IMR-90 (cell line): ENCODE measurements around the gene NFATC3. TPM values are rescaled to one million over a fixed set of nuclear protein-coding genes. Genes with fewer than 3 reads are reported as not detected.

Experiments used
- ATAC-seq: fragments of 200-7000 bp; cut with Tn5 transposase; 2 replicates; pipeline ENCODE4 v1.9.1; 2020; ENCODE audit warnings: low read depth, mild to moderate bottlenecking, moderate library complexity
- BruUV-seq: library from RNA; stranded (reverse); fragments of 400-500 nt; replicated peaks from 2 replicates; lab custom pipeline; 2021; lab: Mats Ljungman, UMichigan
- CTCF ChIA-PET: fragments of 300-600 bp; formaldehyde crosslinking; extraction: SDS; loops from one replicate; lab custom pipeline; 2021; ENCODE audit warnings: antibody characterized with exemption; lab: Yijun Ruan, JAX
- POLR2A ChIA-PET: fragments of 300-600 bp; sonication (Branson Sonifier 250); formaldehyde crosslinking; loops from one replicate; lab custom pipeline; 2022; ENCODE audit warnings: antibody characterized with exemption; ENCODE audit not compliant: unreplicated experiment; lab: Charles Lee
- DNase-seq: peaks from one replicate; pipeline ENCODE4 v3.0.0; 2013
- H2AFZ ChIP-seq: replicated peaks from 2 replicates; pipeline ENCODE3; 2013; ENCODE audit warnings: low read length, mild to moderate bottlenecking; ENCODE audit not compliant: poor library complexity
- H2AK5ac ChIP-seq: 2 replicates; pipeline ENCODE4 v1.6.1; 2013; ENCODE audit warnings: low read depth, low read length, inconsistent platforms
- H2AK9ac ChIP-seq: replicated peaks from 2 replicates; pipeline ENCODE3; 2013; ENCODE audit warnings: mild to moderate bottlenecking, low read depth, low read length, moderate library complexity; ENCODE audit not compliant: poor library complexity
- H2BK120ac ChIP-seq: 2 replicates; pipeline ENCODE4 v1.6.1; 2013; ENCODE audit warnings: low read depth, low read length, inconsistent platforms
- H2BK15ac ChIP-seq: 3 replicates; pipeline ENCODE4 v1.6.1; 2013; ENCODE audit warnings: low read depth, low read length, inconsistent platforms
- H2BK20ac ChIP-seq: 2 replicates; pipeline ENCODE4 v1.6.1; 2013; ENCODE audit warnings: low read depth, mild to moderate bottlenecking, inconsistent platforms, low read length, moderate library complexity
- H2BK5ac ChIP-seq: 2 replicates; pipeline ENCODE4 v1.6.1; 2013; ENCODE audit warnings: mild to moderate bottlenecking, low read depth, low read length, inconsistent platforms; ENCODE audit not compliant: poor library complexity, severe bottlenecking
- H3K14ac ChIP-seq: replicated peaks from 2 replicates; pipeline ENCODE4 v1.6.1; 2013; ENCODE audit warnings: low read depth, low read length, inconsistent platforms
- H3K18ac ChIP-seq: 2 replicates; pipeline ENCODE4 v1.6.1; 2013; ENCODE audit warnings: low read depth, low read length, control low read depth
- H3K23ac ChIP-seq: 2 replicates; pipeline ENCODE4 v1.6.1; 2013; ENCODE audit warnings: low read depth, low read length, inconsistent platforms
- H3K27ac ChIP-seq: 2 replicates; pipeline ENCODE4 v1.5.1; 2013; ENCODE audit warnings: mild to moderate bottlenecking, control low read depth, low read length; ENCODE audit not compliant: insufficient read depth
- H3K27me3 ChIP-seq: 2 replicates; pipeline ENCODE4 v1.6.1; 2013; ENCODE audit warnings: low read length; ENCODE audit not compliant: control insufficient read depth, insufficient read depth
- H3K36me3 ChIP-seq: 2 replicates; pipeline ENCODE4 v1.6.1; 2013; ENCODE audit warnings: low read length, mixed read lengths; ENCODE audit not compliant: control insufficient read depth, insufficient read depth
- H3K4ac ChIP-seq: 2 replicates; pipeline ENCODE4 v1.6.1; 2013; ENCODE audit warnings: low read depth, low read length, inconsistent platforms
- H3K4me1 ChIP-seq: 2 replicates; pipeline ENCODE4 v1.6.1; 2013; ENCODE audit warnings: low read length, mixed read lengths; ENCODE audit not compliant: control insufficient read depth, insufficient read depth
- H3K4me2 ChIP-seq: 2 replicates; pipeline ENCODE4 v1.6.1; 2013; ENCODE audit warnings: low read depth, mild to moderate bottlenecking, control low read depth, low read length, moderate library complexity
- H3K4me3 ChIP-seq: 2 replicates; pipeline ENCODE4 v1.5.1; 2013; ENCODE audit warnings: low read depth, mild to moderate bottlenecking, control low read depth, low read length, moderate library complexity; ENCODE audit not compliant: insufficient read depth
- H3K56ac ChIP-seq: 2 replicates; pipeline ENCODE4 v1.6.1; 2013; ENCODE audit warnings: low read length, inconsistent platforms; ENCODE audit not compliant: insufficient read depth; ENCODE audit errors: extremely low read depth
- H3K79me1 ChIP-seq, 2 experiments: 2 replicates each; pipeline ENCODE4 v1.6.1; 2013; ENCODE audit warnings: low read length in 2 of 2, inconsistent platforms in 1 of 2, low read depth in 1 of 2
- H3K9ac ChIP-seq: 2 replicates; pipeline ENCODE4 v1.6.1; 2013; ENCODE audit warnings: low read depth, low read length, control low read depth
- H3K9me1 ChIP-seq: 2 replicates; pipeline ENCODE4 v1.6.1; 2013; ENCODE audit warnings: low read length, inconsistent platforms; ENCODE audit not compliant: insufficient read depth
- H3K9me3 ChIP-seq: 2 replicates; pipeline ENCODE4 v1.6.1; 2013; ENCODE audit warnings: low read length; ENCODE audit not compliant: control insufficient read depth, insufficient read depth
- H4K20me1 ChIP-seq: 2 replicates; pipeline ENCODE4 v1.6.1; 2013; ENCODE audit warnings: low read length, inconsistent platforms; ENCODE audit not compliant: insufficient read depth
- H4K5ac ChIP-seq: 2 replicates; pipeline ENCODE4 v1.6.1; 2013; ENCODE audit warnings: mild to moderate bottlenecking, low read depth, low read length, control low read depth
- H4K8ac ChIP-seq, 2 experiments: 2 replicates each; pipeline ENCODE4 v1.6.1; 2013; ENCODE audit warnings: low read depth in 2 of 2, low read length in 2 of 2, control low read depth in 1 of 2, inconsistent platforms in 1 of 2
- H4K91ac ChIP-seq: 2 replicates; pipeline ENCODE4 v1.6.1; 2013; ENCODE audit warnings: low read depth, low read length, inconsistent platforms; ENCODE audit not compliant: insufficient read depth
- BHLHE40 ChIP-seq: fragments of 150-350 bp; IDR thresholded peaks from 2 replicates; pipeline ENCODE4 v1.6.1; 2016; ENCODE audit warnings: mild to moderate bottlenecking, low read depth, low read length
- MAZ ChIP-seq: IDR thresholded peaks from 2 replicates; pipeline ENCODE4 v1.6.1; 2012; ENCODE audit warnings: low read depth, mild to moderate bottlenecking, low read length, improper control_type of control experiment, moderate library complexity, borderline replicate concordance
- POLR2A ChIP-seq: IDR thresholded peaks from 2 replicates; pipeline ENCODE4 v1.6.1; 2012; ENCODE audit warnings: mild to moderate bottlenecking, low read depth, low read length
- WGBS, 2 experiments: methylation state at CpG; one replicate each; pipeline versions ENCODE4 v1.1.5 to v1.1.7; 2013; ENCODE audit warnings: missing lambda C conversion rate in 2 of 2; ENCODE audit not compliant: insufficient read length in 1 of 2; ENCODE audit errors: extremely low coverage in 2 of 2; 5-methylcytosine and 5-hydroxymethylcytosine counted together
- dilution Hi-C: fragments of 300-500 bp; cut with HindIII; formaldehyde crosslinking; loops from one replicate; pipeline ENCODE4 v1.14.3; 2018; ENCODE audit warnings: low sequenced_read_pairs; ENCODE audit not compliant: unreplicated experiment
- in situ Hi-C: fragments of 300-500 bp; cut with MboI; formaldehyde crosslinking; loops from 3 replicates; pipeline ENCODE4 v1.14.3; 2019; ENCODE audit warnings: low sequenced_read_pairs, inconsistent platforms, mixed read lengths
- intact Hi-C: fragments of 100-400 bp; cut with micrococcal nuclease; formaldehyde crosslinking; loops from 2 replicates; pipeline ENCODE4 v1.10.0; 2022
- polyA plus RNA-seq, 3 experiments: library from polyadenylated mRNA; depleted of rRNA; stranded (reverse); fragments of >200 nt; gene quantifications; 2 replicates each; pipeline ENCODE4 v1.2.3, GENCODE V29; 2012; ENCODE audit warnings: low replicate concordance in 1 of 3
- total RNA-seq: library from RNA; depleted of rRNA; stranded (reverse); fragments of >200 nt; gene quantifications from 2 replicates; pipeline ENCODE4 v1.2.3, GENCODE V29; 2012
- TF ChIP-seq, protein P1 (sequence below): fragments of 150-350 bp; IDR thresholded peaks from 2 replicates; pipeline ENCODE4 v1.6.1; 2017; ENCODE audit warnings: mild to moderate bottlenecking, antibody characterized with exemption, low read length, low read depth
- TF ChIP-seq, protein P2 (sequence below): fragments of 150-350 bp; IDR thresholded peaks from 2 replicates; pipeline ENCODE4 v1.6.1; 2016; ENCODE audit warnings: low read depth, mild to moderate bottlenecking, low read length, moderate library complexity, borderline replicate concordance

NFATC3 gene
- total and polyA plus RNA-seq, 2 of the 4 experiments (the other 2 are of a cell fraction), result 6.3 to 21.5 TPM

DNA sequence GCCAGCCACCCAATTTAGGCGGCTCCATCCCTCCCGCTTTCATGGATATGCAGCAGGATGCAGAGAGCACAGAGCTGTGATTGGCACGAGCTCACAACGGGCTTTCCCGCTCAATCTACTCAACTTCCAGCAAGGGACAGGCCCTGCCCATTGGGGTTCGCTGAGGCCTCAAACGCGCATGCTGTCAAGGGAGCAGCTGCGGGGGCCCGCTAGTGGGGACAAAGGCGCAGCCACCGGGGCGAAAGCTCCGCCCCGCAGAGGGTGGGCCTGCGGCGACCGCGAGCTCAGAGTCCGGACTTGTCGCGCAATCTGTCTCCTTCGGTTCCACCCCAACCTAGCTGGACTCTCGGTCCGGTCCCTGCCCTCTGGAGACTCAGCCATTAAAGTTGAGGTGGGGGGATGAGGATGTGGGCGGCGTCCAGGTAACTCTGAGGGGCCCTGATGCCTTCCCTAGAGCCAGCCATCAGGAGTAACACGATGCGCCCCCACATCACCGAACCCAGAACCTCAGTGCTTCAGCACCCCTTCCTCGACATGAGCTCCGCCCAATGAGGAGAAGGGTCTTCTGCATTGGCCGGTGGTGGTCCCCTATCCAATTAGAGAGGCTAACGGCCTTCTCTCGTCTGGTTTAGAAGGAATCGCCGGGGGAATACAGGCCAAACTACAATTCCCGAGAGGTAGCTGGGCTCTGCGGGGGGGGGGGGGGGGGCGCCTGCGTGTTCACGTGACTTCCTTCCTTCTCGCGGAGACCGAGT, 489 bp upstream of the NFATC3 start:
- Histone ChIP-seq H3K27me3 (no peaks in the 10 kb centered on the region), H3K79me1 (peaks cover 6 to 35% of the 10 kb centered on the region in 2 experiments; a peak in 2 of 4 replicates), H2BK20ac (peak overlapping the region; percentile 57; the same call in 1 of the 2 replicates), H4K5ac (peak overlapping the region; percentile 100), H2AK5ac (peak overlapping the region; percentile 67), H4K20me1 (peaks cover 8% of the 10 kb centered on the region; the same call in 1 of the 2 replicates), H4K91ac (peak overlapping the region; percentile 97), H3K23ac (peak overlapping the region; percentile 98), H3K9ac (peak overlapping the region; percentile 90), H2AK9ac (peak overlapping the region; percentile 95), H3K56ac (peak overlapping the region; percentile 83), H3K14ac (peak overlapping the region; percentile 99), H3K9me1 (peaks cover 20% of the 10 kb centered on the region), H3K9me3 (no peaks in the 10 kb centered on the region), H3K36me3 (no peaks in the 10 kb centered on the region), H2AFZ (peak overlapping the region; percentile 93), H2BK120ac (peak overlapping the region; percentile 91), H3K27ac (peak overlapping the region; percentile 95), H4K8ac (peak overlapping the region; percentile 99 to 100), H2BK5ac (peak overlapping the region; percentile 94), H3K4me2 (peak overlapping the region; percentile 98), H3K4me1 (peaks cover 18% of the 10 kb centered on the region), H3K4me3 (peak overlapping the region; percentile 59), H2BK15ac (peak overlapping the region; percentile 92; the same call in 2 of the 3 replicates), H3K4ac (peak overlapping the region; percentile 100), H3K18ac (peak overlapping the region; percentile 96)
- intact Hi-C loops, result loop anchor here (1.0 to 10.0 kb wide), 2 partner anchors 145 to 240 kb away; no protein-coding TSS in a partner anchor
- POLR2A ChIA-PET, result interaction anchor here (0.6 to 0.7 kb wide), 5 partner anchors 37 to 487 kb away, joined by 3 to 5 read pairs (median 3); no protein-coding TSS in a partner anchor
- no TSS peak for BruUV-seq
- WGBS, 2 experiments, result 0% methylated on average over 2 of the region's 45 CpGs; no CpG with 5 or more reads in 1 of the 2 experiments
- ATAC-seq, result peak; percentile 66
- peak; percentile 61 for DNase-seq
- CTCF ChIA-PET, result interaction anchor here (1.1 to 2.6 kb wide), 2 partner anchors 11 to 19 kb away, joined by 3 to 10 read pairs; no protein-coding TSS in a partner anchor
- in situ Hi-C loops, result no loop called here
- TF ChIP-seq, protein P1, sequence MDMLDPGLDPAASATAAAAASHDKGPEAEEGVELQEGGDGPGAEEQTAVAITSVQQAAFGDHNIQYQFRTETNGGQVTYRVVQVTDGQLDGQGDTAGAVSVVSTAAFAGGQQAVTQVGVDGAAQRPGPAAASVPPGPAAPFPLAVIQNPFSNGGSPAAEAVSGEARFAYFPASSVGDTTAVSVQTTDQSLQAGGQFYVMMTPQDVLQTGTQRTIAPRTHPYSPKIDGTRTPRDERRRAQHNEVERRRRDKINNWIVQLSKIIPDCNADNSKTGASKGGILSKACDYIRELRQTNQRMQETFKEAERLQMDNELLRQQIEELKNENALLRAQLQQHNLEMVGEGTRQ, result peak; percentile 83
- TF ChIP-seq BHLHE40 (no peak; the same call in 1 of the 2 replicates), MAZ (peak; percentile 23; the same call in 1 of the 2 replicates), POLR2A (peak; percentile 16; the same call in 1 of the 2 replicates)
- TF ChIP-seq, protein P2, sequence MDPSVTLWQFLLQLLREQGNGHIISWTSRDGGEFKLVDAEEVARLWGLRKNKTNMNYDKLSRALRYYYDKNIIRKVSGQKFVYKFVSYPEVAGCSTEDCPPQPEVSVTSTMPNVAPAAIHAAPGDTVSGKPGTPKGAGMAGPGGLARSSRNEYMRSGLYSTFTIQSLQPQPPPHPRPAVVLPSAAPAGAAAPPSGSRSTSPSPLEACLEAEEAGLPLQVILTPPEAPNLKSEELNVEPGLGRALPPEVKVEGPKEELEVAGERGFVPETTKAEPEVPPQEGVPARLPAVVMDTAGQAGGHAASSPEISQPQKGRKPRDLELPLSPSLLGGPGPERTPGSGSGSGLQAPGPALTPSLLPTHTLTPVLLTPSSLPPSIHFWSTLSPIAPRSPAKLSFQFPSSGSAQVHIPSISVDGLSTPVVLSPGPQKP, result no peak
- dilution Hi-C loops, result no loop called here
